ENCODE measurements around the gene AMZ1. TPM values are rescaled to one million over a fixed set of nuclear protein-coding genes. Genes with fewer than 3 reads are reported as not detected.

AMZ1 gene
- total RNA-seq, 4 donors from 2014 or later: 0.17 TPM; not detected in 3

DNA sequence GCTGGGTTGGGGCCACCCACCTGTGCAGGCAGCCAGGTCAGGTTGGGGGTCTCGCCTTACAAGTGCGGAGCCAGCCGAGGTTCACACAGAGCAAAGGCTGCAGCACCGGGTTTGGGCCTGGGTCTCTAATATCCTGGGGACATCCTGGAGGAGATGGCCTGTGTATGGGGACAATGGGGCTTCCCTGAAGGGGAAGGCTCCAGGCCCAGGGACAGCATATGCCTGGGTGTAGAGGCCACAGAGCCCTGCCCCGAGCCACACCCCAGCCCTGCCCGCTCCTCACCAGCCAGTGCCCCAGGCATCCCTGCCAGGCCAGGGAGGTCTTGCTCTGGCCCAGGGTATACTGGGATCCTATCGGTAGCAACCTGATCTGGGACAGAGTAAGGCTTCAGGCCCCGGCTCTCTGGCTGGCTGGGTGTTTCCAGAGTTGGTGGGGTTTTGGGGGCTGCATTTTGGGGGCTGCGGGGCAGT lies 47.1 kb upstream of the AMZ1 start:
- peak overlapping the region; percentile 13 for H3K4me3 ChIP-seq
- peaks cover 75% of the 10 kb centered on the region for H3K4me1 ChIP-seq
- no CpG with 5 or more reads among the region's 9 CpGs for WGBS
- peak overlapping the region; percentile 55 for H3K27ac ChIP-seq
- no peak for DNase-seq (ENCODE audit: low spot score in 2 of 2)
- no peaks in the 10 kb centered on the region for H3K9me3 ChIP-seq
- H3K27me3 ChIP-seq: no peaks in the 10 kb centered on the region
- TF ChIP-seq POLR2AphosphoS5 (IDR thresholded peaks at IDR 0.05) (no peak), POLR2A (IDR thresholded peaks at IDR 0.05) (no peak), EP300 (IDR thresholded peaks at IDR 0.05) (no peak)
- TF ChIP-seq, protein P1, sequence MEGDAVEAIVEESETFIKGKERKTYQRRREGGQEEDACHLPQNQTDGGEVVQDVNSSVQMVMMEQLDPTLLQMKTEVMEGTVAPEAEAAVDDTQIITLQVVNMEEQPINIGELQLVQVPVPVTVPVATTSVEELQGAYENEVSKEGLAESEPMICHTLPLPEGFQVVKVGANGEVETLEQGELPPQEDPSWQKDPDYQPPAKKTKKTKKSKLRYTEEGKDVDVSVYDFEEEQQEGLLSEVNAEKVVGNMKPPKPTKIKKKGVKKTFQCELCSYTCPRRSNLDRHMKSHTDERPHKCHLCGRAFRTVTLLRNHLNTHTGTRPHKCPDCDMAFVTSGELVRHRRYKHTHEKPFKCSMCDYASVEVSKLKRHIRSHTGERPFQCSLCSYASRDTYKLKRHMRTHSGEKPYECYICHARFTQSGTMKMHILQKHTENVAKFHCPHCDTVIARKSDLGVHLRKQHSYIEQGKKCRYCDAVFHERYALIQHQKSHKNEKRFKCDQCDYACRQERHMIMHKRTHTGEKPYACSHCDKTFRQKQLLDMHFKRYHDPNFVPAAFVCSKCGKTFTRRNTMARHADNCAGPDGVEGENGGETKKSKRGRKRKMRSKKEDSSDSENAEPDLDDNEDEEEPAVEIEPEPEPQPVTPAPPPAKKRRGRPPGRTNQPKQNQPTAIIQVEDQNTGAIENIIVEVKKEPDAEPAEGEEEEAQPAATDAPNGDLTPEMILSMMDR (IDR thresholded peaks at IDR 0.05): no peak
- H3K36me3 ChIP-seq: no peaks in the 10 kb centered on the region

GRCh38 chr7:2641406-2642393 lies 46.3 kb upstream of the AMZ1 start:
- Histone ChIP-seq H3K4me3 (peak overlapping the region; percentile 13), H3K36me3 (no peaks in the 10 kb centered on the region), H3K27me3 (no peaks in the 10 kb centered on the region), H3K9me3 (no peaks in the 10 kb centered on the region), H3K27ac (peak overlapping the region; percentile 55), H3K4me1 (peaks cover 67% of the 10 kb centered on the region)
- peak; percentile 93 to 94 for DNase-seq (ENCODE audit: low spot score in 2 of 2)
- TF ChIP-seq EP300 (IDR thresholded peaks at IDR 0.05): no peak
- TF ChIP-seq POLR2A (IDR thresholded peaks at IDR 0.05): no peak
- TF ChIP-seq POLR2AphosphoS5 (IDR thresholded peaks at IDR 0.05): peak in 2 of 3 donors; percentile 66 to 81
- 12% methylated on average over 19 of the region's 39 CpGs for WGBS

DNA sequence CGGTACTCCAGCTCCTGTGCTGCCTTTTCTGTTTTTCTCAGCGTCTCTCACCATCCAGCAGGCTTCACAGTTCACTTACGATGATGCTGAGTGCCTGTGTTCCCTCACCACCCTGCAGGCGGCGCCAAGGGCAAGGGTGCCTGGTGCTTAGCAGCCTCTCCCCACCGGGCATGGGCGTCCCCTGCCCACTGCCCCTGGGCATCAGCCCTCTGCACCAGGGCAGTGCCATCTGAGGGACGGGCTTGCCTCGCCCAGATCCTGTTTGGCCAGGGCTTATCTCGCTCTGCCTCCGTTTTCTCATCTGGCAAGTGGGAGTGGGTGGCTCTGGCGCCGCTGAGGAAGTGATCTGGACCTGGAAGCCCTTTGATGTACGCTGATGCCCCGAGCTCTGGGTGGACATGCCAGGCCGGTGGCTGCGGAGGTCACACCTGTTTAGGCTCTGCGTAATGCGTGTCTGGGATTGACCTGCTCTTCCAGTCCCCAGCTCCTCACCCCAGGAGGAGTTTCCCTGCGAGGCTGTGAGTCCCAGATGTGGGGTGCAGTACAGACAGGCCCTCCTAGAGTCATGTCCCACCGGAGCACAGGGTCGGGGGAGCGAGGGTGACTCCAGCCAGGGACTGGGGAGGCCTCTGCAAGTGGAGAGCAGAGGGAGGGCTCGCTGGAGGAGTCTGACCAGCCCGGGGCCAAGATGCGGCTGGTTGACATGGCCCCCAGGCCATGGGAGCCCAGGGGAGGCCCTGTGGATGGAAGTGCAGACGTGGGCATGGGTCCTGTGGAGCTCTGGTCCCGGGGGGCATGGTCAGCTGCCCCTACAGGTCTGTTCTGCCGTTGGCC lies 44.4 kb upstream of the AMZ1 start:
- no peaks in the 10 kb centered on the region for H3K9me3 ChIP-seq
- DNase-seq (ENCODE audit: low spot score in 2 of 2): no peak
- WGBS: 72% methylated on average over 8 of the region's 29 CpGs
- no peak overlapping the region for H3K27ac ChIP-seq
- H3K27me3 ChIP-seq: no peaks in the 10 kb centered on the region
- H3K4me3 ChIP-seq: no peak overlapping the region
- peaks cover 52% of the 10 kb centered on the region for H3K4me1 ChIP-seq
- H3K36me3 ChIP-seq: peaks cover 19% of the 10 kb centered on the region
- TF ChIP-seq POLR2A (IDR thresholded peaks at IDR 0.05): no peak
- TF ChIP-seq EP300 (IDR thresholded peaks at IDR 0.05): no peak
- TF ChIP-seq POLR2AphosphoS5 (IDR thresholded peaks at IDR 0.05): no peak
- TF ChIP-seq, protein P1 (IDR thresholded peaks at IDR 0.05): no peak

DNA sequence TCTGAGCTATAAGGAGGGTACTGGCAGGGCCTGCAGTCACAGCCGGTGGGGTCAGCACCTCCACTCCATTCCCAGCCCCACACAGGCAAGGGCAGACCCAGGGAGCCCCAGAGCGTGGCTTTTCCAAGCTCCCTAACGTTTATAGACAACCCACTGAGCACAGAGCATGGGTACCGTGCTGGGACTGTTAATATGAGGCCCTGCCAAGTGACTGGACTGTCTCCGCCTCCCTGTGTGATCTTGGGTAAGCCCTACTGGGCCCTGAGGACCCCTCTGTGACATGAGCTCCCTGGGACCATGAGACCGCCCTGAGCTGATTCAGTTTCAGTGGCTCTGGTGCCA lies 43.8 kb upstream of the AMZ1 start:
- H3K4me3 ChIP-seq: no peak overlapping the region
- H3K36me3 ChIP-seq: peaks cover 20% of the 10 kb centered on the region
- H3K27me3 ChIP-seq: no peaks in the 10 kb centered on the region
- no peak overlapping the region for H3K27ac ChIP-seq
- TF ChIP-seq POLR2AphosphoS5 (IDR thresholded peaks at IDR 0.05) (no peak), POLR2A (IDR thresholded peaks at IDR 0.05) (no peak), EP300 (IDR thresholded peaks at IDR 0.05) (no peak)
- TF ChIP-seq, protein P1 (IDR thresholded peaks at IDR 0.05): no peak
- peaks cover 46% of the 10 kb centered on the region for H3K4me1 ChIP-seq
- no peaks in the 10 kb centered on the region for H3K9me3 ChIP-seq
- DNase-seq (ENCODE audit: low spot score in 2 of 2): no peak
- WGBS: 100% methylated on average over 1 of the region's 6 CpGs

DNA sequence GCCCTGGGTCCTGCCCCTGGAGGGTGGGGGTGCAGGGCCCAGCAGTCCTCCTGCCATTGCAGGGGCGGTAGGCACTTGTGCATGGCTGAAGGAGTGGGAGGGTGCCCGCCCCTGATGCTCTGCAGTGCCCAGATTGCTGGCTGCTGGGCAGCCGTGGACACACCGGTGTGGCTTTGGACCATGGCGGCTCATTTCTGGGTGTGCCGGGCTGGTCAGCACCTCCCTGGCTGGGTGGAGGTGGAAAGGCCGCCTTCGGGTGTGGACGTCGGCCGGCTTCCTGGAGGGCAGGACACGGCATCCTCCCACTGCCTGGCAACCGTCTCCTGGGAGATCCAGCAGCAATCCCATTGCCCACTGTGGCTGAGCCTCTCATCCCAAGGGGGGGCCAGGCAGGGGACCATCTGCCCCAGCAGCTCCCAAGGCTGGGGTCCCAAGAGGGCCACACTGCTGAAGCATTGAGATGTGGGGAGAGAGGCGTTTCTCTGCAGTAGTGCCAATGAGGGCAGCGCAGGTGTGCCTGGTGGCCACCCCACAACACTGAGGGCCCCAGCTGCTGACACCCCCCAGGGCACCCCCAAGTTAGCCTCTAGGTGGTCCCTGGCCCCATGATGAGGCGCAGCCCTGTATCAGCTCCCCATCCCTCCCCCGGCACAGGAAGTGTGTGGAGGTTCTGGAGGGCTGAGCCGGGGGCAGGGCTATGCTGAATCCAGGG lies 43.3 kb upstream of the AMZ1 start:
- WGBS: 80% methylated on average over 1 of the region's 18 CpGs
- Histone ChIP-seq H3K36me3 (peaks cover 26% of the 10 kb centered on the region), H3K4me3 (no peak overlapping the region), H3K27me3 (no peaks in the 10 kb centered on the region), H3K4me1 (peaks cover 42% of the 10 kb centered on the region), H3K9me3 (no peaks in the 10 kb centered on the region), H3K27ac (no peak overlapping the region)
- TF ChIP-seq POLR2A (IDR thresholded peaks at IDR 0.05): no peak
- DNase-seq (ENCODE audit: low spot score in 2 of 2): no peak
